Neural cell (in vitro differentiated cells): ENCODE data around the gene MTCL1.

ENCODE experiments used
- EP300 ChIP-seq: fragments of 450-650 bp; conservative IDR thresholded peaks from 2 replicates; pipeline ENCODE4 v1.6.1; 2014; ENCODE audit warnings: antibody characterized with exemption, mild to moderate bottlenecking, moderate library complexity; ENCODE audit not compliant: poor library complexity, severe bottlenecking
- EZH2 ChIP-seq: fragments of 200-600, 300-800 bp; shearing (Covaris generic), sonication (generic); IDR thresholded peaks from 2 replicates; pipeline ENCODE4 v1.6.1; 2014; ENCODE audit warnings: antibody characterized with exemption, low read length, borderline replicate concordance, mild to moderate bottlenecking; ENCODE audit not compliant: insufficient read depth, poor library complexity, severe bottlenecking
- POLR2AphosphoS5 ChIP-seq: IDR thresholded peaks from 2 replicates; pipeline ENCODE4 v1.6.1; 2012
- TF ChIP-seq, protein P1 (sequence below): fragments of 450-650 bp; IDR thresholded peaks from 2 replicates; pipeline ENCODE4 v1.5.1; 2014; ENCODE audit warnings: antibody characterized with exemption, mild to moderate bottlenecking, moderate library complexity; ENCODE audit not compliant: poor library complexity, severe bottlenecking
- TF ChIP-seq, protein P2 (sequence below): IDR thresholded peaks from 2 replicates; pipeline ENCODE4 v1.6.1; 2012; ENCODE audit warnings: borderline replicate concordance

DNA sequence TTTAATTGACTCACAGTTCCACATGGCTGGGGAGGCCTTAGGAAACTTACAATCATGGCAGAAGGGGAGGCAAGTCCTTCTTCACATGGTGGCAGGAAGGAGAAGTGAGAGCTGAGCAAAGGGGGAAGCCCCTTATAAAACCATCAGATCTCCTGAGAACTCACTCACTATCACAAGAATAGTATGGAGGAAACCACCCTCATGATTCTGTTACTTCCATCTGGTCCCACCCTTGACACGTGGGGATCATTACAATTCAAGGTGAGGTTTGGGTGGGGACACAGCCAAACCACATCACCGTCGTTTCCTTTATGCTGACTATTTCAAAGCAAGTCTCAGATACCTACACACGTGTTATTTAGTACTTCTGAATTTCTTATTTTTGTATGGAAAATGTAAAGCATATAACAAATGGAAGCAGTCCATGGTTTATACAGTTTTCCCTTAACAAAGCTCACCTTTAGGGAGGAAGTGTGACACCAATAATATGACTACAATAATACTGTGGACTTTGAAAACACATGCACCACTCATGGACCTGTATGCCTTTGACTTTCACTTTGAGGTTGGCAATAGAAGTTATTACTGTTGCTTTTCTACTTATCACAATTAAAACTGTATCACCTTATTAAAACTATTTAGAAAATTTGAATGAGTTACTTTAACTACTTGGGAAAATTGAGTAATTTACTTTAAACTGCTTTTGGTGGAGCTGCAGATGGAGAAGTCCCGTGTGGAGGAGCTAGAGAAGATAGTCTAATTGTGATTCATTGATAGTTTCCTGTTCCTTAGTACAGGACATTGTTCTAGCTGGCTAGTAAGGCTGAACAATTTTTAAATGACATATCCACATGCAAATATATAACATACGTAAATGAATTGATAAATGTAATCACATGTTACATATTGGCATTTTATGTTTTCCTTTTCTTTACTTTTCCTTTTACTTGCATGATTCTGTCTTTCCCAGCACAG, 37.3 kb downstream of the MTCL1 start:
- TF ChIP-seq, protein P1, sequence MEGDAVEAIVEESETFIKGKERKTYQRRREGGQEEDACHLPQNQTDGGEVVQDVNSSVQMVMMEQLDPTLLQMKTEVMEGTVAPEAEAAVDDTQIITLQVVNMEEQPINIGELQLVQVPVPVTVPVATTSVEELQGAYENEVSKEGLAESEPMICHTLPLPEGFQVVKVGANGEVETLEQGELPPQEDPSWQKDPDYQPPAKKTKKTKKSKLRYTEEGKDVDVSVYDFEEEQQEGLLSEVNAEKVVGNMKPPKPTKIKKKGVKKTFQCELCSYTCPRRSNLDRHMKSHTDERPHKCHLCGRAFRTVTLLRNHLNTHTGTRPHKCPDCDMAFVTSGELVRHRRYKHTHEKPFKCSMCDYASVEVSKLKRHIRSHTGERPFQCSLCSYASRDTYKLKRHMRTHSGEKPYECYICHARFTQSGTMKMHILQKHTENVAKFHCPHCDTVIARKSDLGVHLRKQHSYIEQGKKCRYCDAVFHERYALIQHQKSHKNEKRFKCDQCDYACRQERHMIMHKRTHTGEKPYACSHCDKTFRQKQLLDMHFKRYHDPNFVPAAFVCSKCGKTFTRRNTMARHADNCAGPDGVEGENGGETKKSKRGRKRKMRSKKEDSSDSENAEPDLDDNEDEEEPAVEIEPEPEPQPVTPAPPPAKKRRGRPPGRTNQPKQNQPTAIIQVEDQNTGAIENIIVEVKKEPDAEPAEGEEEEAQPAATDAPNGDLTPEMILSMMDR: no peak
- TF ChIP-seq EZH2 (no peak), EP300 (no peak), POLR2AphosphoS5 (no peak)
- TF ChIP-seq, protein P2, sequence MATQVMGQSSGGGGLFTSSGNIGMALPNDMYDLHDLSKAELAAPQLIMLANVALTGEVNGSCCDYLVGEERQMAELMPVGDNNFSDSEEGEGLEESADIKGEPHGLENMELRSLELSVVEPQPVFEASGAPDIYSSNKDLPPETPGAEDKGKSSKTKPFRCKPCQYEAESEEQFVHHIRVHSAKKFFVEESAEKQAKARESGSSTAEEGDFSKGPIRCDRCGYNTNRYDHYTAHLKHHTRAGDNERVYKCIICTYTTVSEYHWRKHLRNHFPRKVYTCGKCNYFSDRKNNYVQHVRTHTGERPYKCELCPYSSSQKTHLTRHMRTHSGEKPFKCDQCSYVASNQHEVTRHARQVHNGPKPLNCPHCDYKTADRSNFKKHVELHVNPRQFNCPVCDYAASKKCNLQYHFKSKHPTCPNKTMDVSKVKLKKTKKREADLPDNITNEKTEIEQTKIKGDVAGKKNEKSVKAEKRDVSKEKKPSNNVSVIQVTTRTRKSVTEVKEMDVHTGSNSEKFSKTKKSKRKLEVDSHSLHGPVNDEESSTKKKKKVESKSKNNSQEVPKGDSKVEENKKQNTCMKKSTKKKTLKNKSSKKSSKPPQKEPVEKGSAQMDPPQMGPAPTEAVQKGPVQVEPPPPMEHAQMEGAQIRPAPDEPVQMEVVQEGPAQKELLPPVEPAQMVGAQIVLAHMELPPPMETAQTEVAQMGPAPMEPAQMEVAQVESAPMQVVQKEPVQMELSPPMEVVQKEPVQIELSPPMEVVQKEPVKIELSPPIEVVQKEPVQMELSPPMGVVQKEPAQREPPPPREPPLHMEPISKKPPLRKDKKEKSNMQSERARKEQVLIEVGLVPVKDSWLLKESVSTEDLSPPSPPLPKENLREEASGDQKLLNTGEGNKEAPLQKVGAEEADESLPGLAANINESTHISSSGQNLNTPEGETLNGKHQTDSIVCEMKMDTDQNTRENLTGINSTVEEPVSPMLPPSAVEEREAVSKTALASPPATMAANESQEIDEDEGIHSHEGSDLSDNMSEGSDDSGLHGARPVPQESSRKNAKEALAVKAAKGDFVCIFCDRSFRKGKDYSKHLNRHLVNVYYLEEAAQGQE: no peak
